ENCODE data around the gene RNF212.

GRCh38 chr4:1080961-1081688 lies 32.2 kb downstream of the RNF212 start:
- TF ChIP-seq EZH2 (IDR thresholded peaks at IDR 0.05) (no peak), POLR2AphosphoS5 (IDR thresholded peaks at IDR 0.05; ENCODE audit: borderline replicate concordance, low read depth, low read length) (no peak)

Data from SK-N-MC (cell line).